ENCODE data around the gene TIE1. TPM values are rescaled to one million over a fixed set of nuclear protein-coding genes. Genes with fewer than 3 reads are reported as not detected.

TIE1 gene
- total RNA-seq, 1 experiment from 2014 or later, result 1.2 TPM

DNA sequence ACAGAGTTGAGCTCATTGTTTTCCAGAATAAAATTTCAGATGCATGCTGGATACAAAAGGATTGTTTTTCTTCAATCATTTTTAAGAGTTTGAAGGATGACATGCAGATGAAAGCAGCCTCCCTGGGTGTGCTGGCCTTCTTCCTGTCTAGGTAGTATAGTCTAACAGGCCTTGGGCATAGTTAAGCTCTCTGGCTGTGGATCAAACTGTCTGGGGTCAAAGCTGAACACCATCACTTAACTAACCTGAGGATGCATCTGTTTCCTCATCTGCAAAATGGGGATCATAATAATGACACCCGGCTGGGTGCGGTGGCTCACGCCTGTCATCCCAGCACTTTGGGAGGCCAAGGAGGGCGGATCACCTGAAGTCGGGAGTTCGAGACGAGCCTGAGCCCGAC is 6.0 kb upstream of the TIE1 start:
- Histone ChIP-seq H2AFZ (ENCODE audit: low read length) (no peak overlapping the region), H3K27ac (ENCODE audit: insufficient read length, low read depth, low read length) (no peak overlapping the region), H2BK5ac (ENCODE audit: insufficient read length, low read length) (no peak overlapping the region)

More for the DNA sequence above, 6.0 kb upstream of the TIE1 start:
- H3K27me3 Mint-ChIP-seq (ENCODE audit: low read depth), result no peaks in the 10 kb centered on the region; the same call in 1 of the 2 replicates
- no peak overlapping the region for H2BK120ac ChIP-seq (ENCODE audit: low read depth, low read length, poor library complexity, severe bottlenecking)
- no CpG with 5 or more reads among the region's 8 CpGs for WGBS (ENCODE audit: extremely low coverage, insufficient read length, low lambda C conversion rate)
- no peaks in the 10 kb centered on the region for H4K20me1 ChIP-seq (ENCODE audit: control insufficient read depth, insufficient read depth, insufficient read length)
- no peak overlapping the region for H3K56ac ChIP-seq (ENCODE audit: insufficient read length, low read depth, low read length)
- H4K5ac ChIP-seq (ENCODE audit: insufficient read length, low read depth, low read length), result no peak overlapping the region
- no peak overlapping the region for H2BK12ac ChIP-seq (ENCODE audit: insufficient read length, low read depth, low read length)
- no peak overlapping the region for H3K4me3 Mint-ChIP-seq
- no peak overlapping the region for H3K18ac ChIP-seq (ENCODE audit: insufficient read length, low read depth, low read length)
- no peak overlapping the region for H2BK20ac ChIP-seq (ENCODE audit: low read depth, low read length, poor library complexity, severe bottlenecking)
- peaks cover 34 to 42% of the 10 kb centered on the region in 2 experiments for H3K4me1 Mint-ChIP-seq
- H3K9ac ChIP-seq (ENCODE audit: extremely low read depth, insufficient read length, low read length), result no peak overlapping the region
- peaks cover 9% of the 10 kb centered on the region for H3K4me1 ChIP-seq (ENCODE audit: insufficient read depth, low read length)
- TF ChIP-seq, protein P1, sequence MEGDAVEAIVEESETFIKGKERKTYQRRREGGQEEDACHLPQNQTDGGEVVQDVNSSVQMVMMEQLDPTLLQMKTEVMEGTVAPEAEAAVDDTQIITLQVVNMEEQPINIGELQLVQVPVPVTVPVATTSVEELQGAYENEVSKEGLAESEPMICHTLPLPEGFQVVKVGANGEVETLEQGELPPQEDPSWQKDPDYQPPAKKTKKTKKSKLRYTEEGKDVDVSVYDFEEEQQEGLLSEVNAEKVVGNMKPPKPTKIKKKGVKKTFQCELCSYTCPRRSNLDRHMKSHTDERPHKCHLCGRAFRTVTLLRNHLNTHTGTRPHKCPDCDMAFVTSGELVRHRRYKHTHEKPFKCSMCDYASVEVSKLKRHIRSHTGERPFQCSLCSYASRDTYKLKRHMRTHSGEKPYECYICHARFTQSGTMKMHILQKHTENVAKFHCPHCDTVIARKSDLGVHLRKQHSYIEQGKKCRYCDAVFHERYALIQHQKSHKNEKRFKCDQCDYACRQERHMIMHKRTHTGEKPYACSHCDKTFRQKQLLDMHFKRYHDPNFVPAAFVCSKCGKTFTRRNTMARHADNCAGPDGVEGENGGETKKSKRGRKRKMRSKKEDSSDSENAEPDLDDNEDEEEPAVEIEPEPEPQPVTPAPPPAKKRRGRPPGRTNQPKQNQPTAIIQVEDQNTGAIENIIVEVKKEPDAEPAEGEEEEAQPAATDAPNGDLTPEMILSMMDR (conservative IDR thresholded peaks at IDR 0.05), result no peak
- no peak overlapping the region for H2BK15ac ChIP-seq (ENCODE audit: low read depth, low read length)
- H3K27ac Mint-ChIP-seq, result peak overlapping the region in 1 of 3 experiments; percentile 11; a peak in 1 of 7 replicates
- H4K8ac ChIP-seq (replicated peaks; ENCODE audit: insufficient read length, low read depth, low read length), result no peak overlapping the region
- no peaks in the 10 kb centered on the region for H3K79me1 ChIP-seq (ENCODE audit: insufficient read depth, low read depth, low read length, poor library complexity, severe bottlenecking)
- H2AK5ac ChIP-seq (ENCODE audit: insufficient read length, low read length), result no peak overlapping the region
- no peaks in the 10 kb centered on the region for H3K9me3 Mint-ChIP-seq
- H3K23ac ChIP-seq (ENCODE audit: insufficient read length, low read depth, low read length), result no peak overlapping the region
- no peak overlapping the region for H3K4me2 ChIP-seq (ENCODE audit: insufficient read depth, insufficient read length, low read length)
- DNase-seq, result no peak
- no peaks in the 10 kb centered on the region for H3K9me3 ChIP-seq (ENCODE audit: control insufficient read depth, low read depth, low read length)
- H3K14ac ChIP-seq (ENCODE audit: insufficient read depth, low read length), result no peak overlapping the region
- no peak overlapping the region for H3K4ac ChIP-seq (ENCODE audit: low read depth, low read length)
- no peak overlapping the region for H4K91ac ChIP-seq (ENCODE audit: insufficient read length, low read depth, low read length)
- H3K36me3 Mint-ChIP-seq (ENCODE audit: insufficient read depth in 1 of 3, low read depth in 3 of 3), result no peaks in the 10 kb centered on the region
- no peak overlapping the region for H3T11ph ChIP-seq (ENCODE audit: low read length)
- no peaks in the 10 kb centered on the region for H3K79me2 ChIP-seq (ENCODE audit: insufficient read depth, low read length)
- no peaks in the 10 kb centered on the region for H3K27me3 ChIP-seq (ENCODE audit: insufficient read depth, low read length)
- H3K23me2 ChIP-seq (ENCODE audit: insufficient read length, low read depth, low read length, poor library complexity, severe bottlenecking), result no peaks in the 10 kb centered on the region
